Measurements from ENCODE around the gene SPEF2.

DNA sequence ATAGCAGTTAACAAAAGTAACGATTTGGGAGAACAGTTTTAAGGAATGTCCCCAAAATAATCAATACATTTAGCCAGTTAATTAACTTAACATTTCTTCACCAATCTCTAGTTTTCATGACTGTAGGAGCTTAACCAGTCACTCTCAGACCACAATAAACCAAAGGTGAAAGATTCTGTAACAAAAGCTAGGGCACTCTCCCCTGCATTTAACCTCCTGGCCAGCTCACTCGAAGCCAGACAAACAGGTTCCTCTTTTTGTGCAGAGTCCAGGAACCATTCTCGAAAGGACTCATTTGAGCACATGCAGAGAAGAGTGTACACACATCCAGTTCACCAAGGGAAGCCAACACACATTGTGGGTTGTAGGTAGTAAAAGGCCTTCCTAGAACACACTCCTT, 245.5 kb downstream of the SPEF2 start:
- no peak for TF ChIP-seq YY1 (IDR thresholded peaks at IDR 0.05; ENCODE audit: insufficient read depth, insufficient read length)
- TF ChIP-seq SUZ12 (IDR thresholded peaks at IDR 0.05; ENCODE audit: extremely low read depth, insufficient read depth, insufficient read length): no peak
- TF ChIP-seq ZNF274 (IDR thresholded peaks at IDR 0.05; ENCODE audit: low read depth, low read length): no peak

All from NT2/D1 (cell line).